HG02870 (cell line): ENCODE data around the gene SYS1.

ENCODE experiments used
- ATAC-seq: cut with Tn5 transposase; IDR thresholded peaks from one replicate; pipeline ENCODE4 v1.9.1; 2021; ENCODE audit warnings: mild to moderate bottlenecking, moderate library complexity; ENCODE audit not compliant: unreplicated experiment

Gene SYS1

GRCh38 chr20:45354423-45355208 is 8.3 kb upstream of the SYS1 start:
- no peak for ATAC-seq

- ATAC-seq: no peak
Observed at GRCh38 chr20:45355209-45356084, 7.5 kb upstream of the SYS1 start.

- no peak for ATAC-seq
Observed at GRCh38 chr20:45358282-45359068, 4.5 kb upstream of the SYS1 start.

- no peak for ATAC-seq
Observed at GRCh38 chr20:45359069-45359405, 3.9 kb upstream of the SYS1 start.

- ATAC-seq: no peak
Observed at GRCh38 chr20:45359406-45360148, 3.4 kb upstream of the SYS1 start.

GRCh38 chr20:45361793-45362192 is 1.2 kb upstream of the SYS1 start:
- ATAC-seq: no peak

- ATAC-seq: no peak
Observed at GRCh38 chr20:45363611-45364492, 896 bp downstream of the SYS1 start.

- no peak for ATAC-seq
Observed at GRCh38 chr20:45365444-45365970, 2.6 kb downstream of the SYS1 start.

- ATAC-seq: no peak
Observed at GRCh38 chr20:45366192-45366591, 3.2 kb downstream of the SYS1 start.

GRCh38 chr20:45366631-45367030 is 3.7 kb downstream of the SYS1 start:
- no peak for ATAC-seq

- no peak for ATAC-seq
Observed at GRCh38 chr20:45367126-45367525, 4.2 kb downstream of the SYS1 start.

GRCh38 chr20:45368221-45368980 is 5.4 kb downstream of the SYS1 start:
- ATAC-seq: peak; percentile 83

- no peak for ATAC-seq
Observed at GRCh38 chr20:45370571-45371160, 7.7 kb downstream of the SYS1 start.

- ATAC-seq: no peak
Observed at GRCh38 chr20:45372241-45372640, 9.3 kb downstream of the SYS1 start.

- no peak for ATAC-seq
Observed at GRCh38 chr20:45372646-45373352, 9.8 kb downstream of the SYS1 start.

- no peak for ATAC-seq
Observed at GRCh38 chr20:45373353-45374100, 10.6 kb downstream of the SYS1 start.

GRCh38 chr20:45374101-45374467 is 11.1 kb downstream of the SYS1 start:
- ATAC-seq: no peak
